Embryonic facial prominence (tissue), 1 donor: ENCODE measurements around the gene TRMO.

Source experiments
- DNase-seq: peaks from one replicate; pipeline ENCODE4 v3.0.0-alpha.2; 2016; ENCODE audit errors: extremely low spot score

TRMO gene

DNA sequence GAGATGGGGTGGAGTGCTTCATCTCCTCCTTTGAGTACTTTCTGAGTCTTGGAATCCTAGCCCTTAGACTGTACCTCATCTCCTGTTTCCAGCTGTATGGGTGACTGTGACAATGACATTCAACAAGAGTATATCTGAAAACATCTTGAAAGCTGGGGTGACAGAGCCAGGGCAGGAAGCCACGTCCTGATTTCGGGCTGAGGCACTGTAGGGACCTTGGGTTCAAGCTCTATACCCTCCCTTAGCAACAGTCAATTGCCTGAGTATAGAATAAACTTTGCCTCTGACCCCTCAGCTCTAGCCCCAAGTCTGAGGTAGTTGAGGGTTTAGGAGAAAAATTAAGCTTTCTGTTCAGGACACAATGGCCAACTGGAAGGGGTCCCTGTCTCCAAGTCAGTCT is 63.0 kb downstream of the TRMO start:
- DNase-seq: no peak

DNA sequence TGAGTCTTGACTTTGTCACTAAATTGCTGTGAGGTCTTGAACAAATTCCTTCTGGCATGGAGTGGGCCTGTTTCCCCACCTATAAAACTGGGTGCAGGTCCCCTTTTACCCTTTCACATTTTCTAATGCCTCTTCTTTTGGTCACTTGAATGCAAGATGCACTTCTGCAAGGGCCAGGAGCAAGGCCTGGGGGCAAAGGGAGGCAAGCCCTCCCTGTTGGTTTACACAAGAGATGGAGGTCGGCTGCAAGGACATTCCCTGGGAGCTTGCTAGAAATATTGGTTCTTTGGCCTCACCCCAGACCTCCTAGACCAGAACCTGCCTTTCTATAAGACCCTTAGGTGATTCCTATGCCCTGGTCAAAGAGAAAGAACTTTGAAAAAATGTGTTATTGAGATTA is 63.5 kb downstream of the TRMO start:
- no peak for DNase-seq

DNA sequence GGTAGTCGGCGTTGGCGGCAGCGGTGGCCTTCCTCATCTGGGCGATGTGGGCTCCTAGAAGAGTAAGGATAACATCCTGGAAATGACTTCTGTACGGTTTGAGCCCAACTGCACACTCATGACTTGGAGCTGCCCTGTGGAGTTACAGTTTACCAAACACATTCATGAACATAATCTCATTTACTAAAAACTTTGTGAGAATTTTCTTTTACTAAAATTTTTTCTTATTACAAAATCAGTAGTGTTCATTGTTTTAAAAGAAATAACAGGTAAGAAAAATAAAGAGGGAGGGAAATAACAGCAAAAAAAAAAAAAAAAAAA is 63.9 kb downstream of the TRMO start:
- DNase-seq: no peak

DNA sequence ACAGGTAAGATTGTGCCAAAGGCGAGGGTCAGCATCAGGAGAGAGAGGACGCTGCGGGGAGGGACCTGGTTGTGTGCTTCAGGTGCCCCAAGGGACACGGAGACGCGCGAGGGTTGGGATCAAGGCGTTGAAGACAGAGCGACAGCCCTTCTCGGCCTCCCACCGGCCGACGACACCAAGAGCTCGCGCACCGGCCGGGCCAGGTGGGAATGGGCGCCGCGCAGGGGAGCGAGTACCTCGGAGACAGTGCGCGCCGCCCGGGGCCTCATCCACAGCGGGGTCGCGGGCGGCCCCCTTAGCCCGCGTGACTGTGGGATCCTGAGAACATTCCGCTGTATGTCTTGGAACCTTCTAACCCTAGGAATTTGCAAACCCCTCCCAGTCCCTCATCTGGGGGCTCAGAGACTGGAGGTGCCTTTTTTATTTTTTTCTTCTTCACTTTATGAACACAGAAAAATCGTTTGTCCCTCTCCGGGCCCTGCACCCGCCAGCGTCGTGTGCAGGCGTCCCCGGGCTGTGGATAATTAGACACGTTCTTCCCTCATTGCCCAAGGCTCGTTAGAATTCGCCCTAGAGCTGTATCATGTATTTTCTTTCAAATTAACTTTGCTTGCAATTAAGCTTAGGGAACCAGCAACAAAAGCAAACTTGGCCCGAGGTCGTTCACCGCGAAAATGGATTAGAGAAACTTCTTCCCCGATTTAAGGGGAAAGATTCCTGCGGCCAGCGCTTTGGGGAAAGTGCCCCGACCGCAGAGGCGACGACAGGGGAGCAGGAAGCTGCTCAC is 64.5 kb downstream of the TRMO start:
- DNase-seq: no peak

DNA sequence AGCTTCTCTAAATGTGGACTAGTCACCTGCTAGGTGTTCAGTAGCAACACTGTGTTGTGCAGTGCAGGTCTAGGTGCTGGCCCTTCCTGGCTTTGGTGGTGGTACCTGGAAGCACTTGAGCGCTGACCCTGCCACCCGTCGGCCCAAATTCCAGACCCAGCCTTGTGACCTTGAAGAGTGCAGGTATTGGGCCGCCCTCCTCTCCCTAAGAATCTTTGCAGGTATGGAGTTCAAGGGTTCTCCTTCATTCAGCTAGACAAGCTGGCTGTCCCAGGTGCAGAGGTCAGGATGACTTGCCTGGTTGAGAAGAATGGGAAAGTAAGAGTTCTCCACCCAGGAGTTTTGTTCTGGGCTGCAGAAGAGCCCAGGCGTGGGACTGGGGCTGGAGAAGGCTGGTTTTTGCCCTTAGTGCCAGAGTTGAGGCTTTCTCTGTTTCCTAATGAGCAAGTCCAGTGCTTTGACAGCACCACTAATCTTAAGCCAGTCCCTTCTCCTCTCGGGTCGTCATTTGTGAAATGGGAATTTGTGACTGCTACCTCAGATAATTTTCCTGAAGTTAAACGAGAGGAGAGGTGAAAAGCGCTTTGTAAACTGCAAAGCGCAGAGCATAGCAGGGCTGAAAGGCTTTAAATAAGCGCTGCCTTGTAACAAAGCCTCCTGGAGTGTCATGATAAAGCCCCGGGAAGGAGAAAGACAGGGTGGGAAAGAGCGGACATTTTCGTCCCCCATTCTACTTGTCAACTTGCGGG is 65.3 kb downstream of the TRMO start:
- no peak for DNase-seq

DNA sequence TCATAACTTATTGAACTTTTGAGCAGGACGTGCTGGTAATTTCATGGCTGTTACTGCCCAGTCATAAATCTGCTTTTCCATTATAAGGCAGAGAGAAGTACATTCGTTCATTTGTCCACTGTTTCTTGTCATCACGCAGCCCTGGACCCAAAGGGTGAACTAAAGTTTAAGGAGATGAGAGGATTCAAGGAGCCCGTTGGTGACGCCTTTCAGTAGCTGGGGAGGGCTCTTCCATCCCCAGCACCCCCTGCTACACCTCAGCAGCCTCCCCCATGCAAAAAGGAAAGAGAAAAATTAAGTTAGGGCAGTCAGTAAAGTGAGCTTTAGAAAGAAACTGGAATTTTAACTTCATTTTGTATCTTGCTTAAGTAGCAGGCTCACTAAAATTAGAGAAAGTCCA is 66.4 kb downstream of the TRMO start:
- DNase-seq: no peak

DNA sequence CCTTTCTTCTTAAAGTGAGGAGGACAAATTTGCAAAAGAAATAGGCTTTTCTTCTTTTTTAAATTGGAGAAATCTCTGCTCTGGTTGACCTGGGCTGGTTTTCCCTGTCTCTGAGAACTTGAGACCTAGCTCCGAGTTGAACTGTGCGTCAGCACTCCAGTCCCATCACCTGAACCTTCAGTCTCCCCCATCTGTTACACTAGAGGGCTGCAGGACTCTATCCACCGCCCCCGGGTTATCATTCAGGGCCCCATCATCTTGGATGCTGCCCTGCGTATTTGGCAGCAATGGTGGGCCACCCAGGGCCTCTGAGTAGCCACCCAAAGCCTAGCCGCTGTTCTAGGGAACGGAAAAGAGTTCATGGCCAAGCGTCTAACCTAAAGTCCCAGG is 66.8 kb downstream of the TRMO start:
- DNase-seq: no peak

DNA sequence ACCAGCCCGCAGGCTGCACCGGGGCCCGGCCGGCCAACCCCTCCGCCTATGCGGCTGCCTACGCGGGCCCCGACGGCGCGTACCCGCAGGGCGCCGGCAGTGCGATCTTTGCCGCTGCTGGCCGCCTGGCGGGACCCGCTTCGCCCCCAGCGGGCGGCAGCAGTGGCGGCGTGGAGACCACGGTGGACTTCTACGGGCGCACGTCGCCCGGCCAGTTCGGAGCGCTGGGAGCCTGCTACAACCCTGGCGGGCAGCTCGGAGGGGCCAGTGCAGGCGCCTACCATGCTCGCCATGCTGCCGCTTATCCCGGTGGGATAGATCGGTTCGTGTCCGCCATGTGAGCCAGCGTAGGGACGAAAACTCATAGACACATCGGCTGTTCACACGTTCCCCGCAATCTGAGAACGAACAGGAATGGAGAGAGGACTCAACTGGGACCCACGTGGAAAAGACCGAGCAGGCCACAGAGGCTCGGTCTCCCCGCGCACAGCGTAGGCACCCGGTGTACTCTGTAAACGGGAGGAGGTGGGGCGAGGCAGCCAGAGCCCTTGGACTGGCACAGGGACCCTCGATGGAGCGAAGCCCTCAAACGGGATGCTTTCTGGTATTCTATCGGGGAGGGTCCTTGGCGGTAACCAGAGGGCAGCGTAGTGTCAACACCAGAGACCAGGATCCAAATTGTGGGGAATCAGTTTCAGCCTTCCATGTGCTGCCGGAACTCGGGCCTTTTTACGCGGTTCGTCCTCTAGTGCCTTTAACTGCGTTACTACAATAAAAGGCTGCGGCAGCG is 67.4 kb downstream of the TRMO start:
- no peak for DNase-seq
